Small intestine (tissue), 7 donors: ENCODE data around the gene PLK5. TPM values are rescaled to one million over a fixed set of nuclear protein-coding genes. Genes with fewer than 3 reads are reported as not detected.
"Not testable (repeated sequence)": the region's sequence is repeated elsewhere in the genome, so short reads cannot be mapped to it uniquely, and the experiment has no call there.

Source experiments
- DNase-seq, 2 donors: peaks; one replicate each; pipeline versions ENCODE4 v3.0.0 to v3.0.0-alpha.2; 2013
- FAIRE-seq: peaks from 2 replicates; lab custom pipeline; 2012; peaks lifted over from hg19 to GRCh38; lab: Jason Lieb, UNC
- H3K27ac ChIP-seq, 3 donors: one replicate each; pipeline ENCODE4 v1.5.1; 2013; ENCODE audit warnings: low read length in 2 of 3, mild to moderate bottlenecking in 2 of 3, control low read depth in 1 of 3, inconsistent platforms in 1 of 3, low read depth in 1 of 3, moderate library complexity in 1 of 3
- H3K27me3 ChIP-seq, 3 donors: one replicate each; pipeline ENCODE4 v1.6.1; 2013; ENCODE audit warnings: low read length in 3 of 3, inconsistent platforms in 1 of 3; ENCODE audit not compliant: control insufficient read depth in 3 of 3, insufficient read depth in 3 of 3
- H3K36me3 ChIP-seq, 3 donors: one replicate each; pipeline ENCODE4 v1.6.1; 2013; ENCODE audit warnings: low read length in 3 of 3, inconsistent platforms in 1 of 3, low read depth in 1 of 3, mild to moderate bottlenecking in 1 of 3, moderate library complexity in 1 of 3; ENCODE audit not compliant: control insufficient read depth in 3 of 3, insufficient read depth in 2 of 3
- H3K4me1 ChIP-seq, 3 donors: one replicate each; pipeline ENCODE4 v1.6.1; 2013; ENCODE audit warnings: low read length in 2 of 3, inconsistent platforms in 1 of 3, low read depth in 1 of 3, mild to moderate bottlenecking in 1 of 3, moderate library complexity in 1 of 3; ENCODE audit not compliant: control insufficient read depth in 3 of 3, insufficient read depth in 2 of 3
- H3K4me3 ChIP-seq, 3 donors: one replicate each; pipeline ENCODE4 v1.5.1; 2013; ENCODE audit warnings: low read length in 3 of 3, control low read depth in 1 of 3, inconsistent platforms in 1 of 3, low read depth in 1 of 3, mild to moderate bottlenecking in 1 of 3, moderate library complexity in 1 of 3
- H3K9me3 ChIP-seq, 2 donors: one replicate each; pipeline ENCODE4 v1.6.1; 2013; ENCODE audit warnings: low read depth in 1 of 2, low read length in 1 of 2; ENCODE audit not compliant: control insufficient read depth in 2 of 2, insufficient read depth in 1 of 2
- WGBS, 3 donors: extraction: QIAGEN DNeasy Blood & Tissue Kit; methylation state at CpG; one replicate each; pipeline ENCODE4 v1.1.7; 2013; 5-methylcytosine and 5-hydroxymethylcytosine counted together
- polyA plus RNA-seq, 4 donors: library from polyadenylated mRNA; stranded (reverse) in 3 of 4; unstranded in 1 of 4; fragments of 200-250 nt in 3 of 4; fragments of 120-200 nt in 1 of 4; gene quantifications; one replicate each; pipeline versions ENCODE4 v1.2.1 to v1.2.3, GENCODE V29; 2013
- donor health status: healthy with polysubstance abuse.
- donor health status: control.
- donor health status: control.
- donor health status: Bipolar disorder and iron deficiency.
- donor health status: healthy.

Gene PLK5
- polyA plus RNA-seq, 4 donors, result 0.15 to 0.25 TPM; not detected in 2

GRCh38 chr19:1516395-1516753 is 7.5 kb upstream of the PLK5 start:
- 55 to 68% (median 61%) methylated on average over 8 of the region's 8 CpGs for WGBS, 3 donors
- Histone ChIP-seq H3K27me3 (peaks cover 0 to 30% (median 0%) of the 10 kb centered on the region in 3 donors), H3K4me3 (no peak overlapping the region), H3K9me3 (peaks cover 0 to 6% of the 10 kb centered on the region in 2 donors), H3K36me3 (no peaks in the 10 kb centered on the region), H3K27ac (no peak overlapping the region), H3K4me1 (peaks cover 0 to 14% (median 0%) of the 10 kb centered on the region in 3 donors)
- no peak for DNase-seq
- no peak for FAIRE-seq

GRCh38 chr19:1518471-1518870 is 5.4 kb upstream of the PLK5 start:
- Histone ChIP-seq H3K27ac (no peak overlapping the region), H3K9me3 (peaks cover 0 to 4% of the 10 kb centered on the region in 2 donors), H3K4me1 (peaks cover 0 to 3% (median 0%) of the 10 kb centered on the region in 3 donors), H3K4me3 (no peak overlapping the region), H3K36me3 (no peaks in the 10 kb centered on the region), H3K27me3 (peaks cover 5 to 46% (median 6%) of the 10 kb centered on the region in 3 donors)
- 80 to 85% (median 82%) methylated on average over 4 of the region's 4 CpGs for WGBS, 3 donors
- no peak for DNase-seq
- no peak for FAIRE-seq

GRCh38 chr19:1519802-1520201 is 4.1 kb upstream of the PLK5 start:
- FAIRE-seq, DNase-seq: not testable (repeated sequence)
- peaks cover 8 to 47% (median 14%) of the 10 kb centered on the region in 3 donors for H3K27me3 ChIP-seq

GRCh38 chr19:1520203-1520780 is 3.6 kb upstream of the PLK5 start:
- 58 to 75% (median 67%) methylated on average over 17 of the region's 17 CpGs for WGBS, 3 donors
- H3K27ac ChIP-seq, result no peak overlapping the region
- H3K4me3 ChIP-seq, result no peak overlapping the region
- FAIRE-seq (no peak), DNase-seq (no peak)
- peaks cover 0 to 4% of the 10 kb centered on the region in 2 donors for H3K9me3 ChIP-seq
- H3K27me3 ChIP-seq, result peaks cover 13 to 47% (median 19%) of the 10 kb centered on the region in 3 donors
- no peaks in the 10 kb centered on the region for H3K36me3 ChIP-seq
- H3K4me1 ChIP-seq, result no peaks in the 10 kb centered on the region

More at GRCh38 chr19:1519802-1520201, 4.1 kb upstream of the PLK5 start:
- H3K36me3 ChIP-seq, H3K27ac ChIP-seq, H3K4me3 ChIP-seq, H3K9me3 ChIP-seq, H3K4me1 ChIP-seq: not testable (repeated sequence)
- WGBS, 3 donors, result 79 to 85% (median 82%) methylated on average over 8 of the region's 8 CpGs

- no peak for FAIRE-seq
- 64 to 81% (median 65%) methylated on average over 12 to 14 of the region's 14 CpGs for WGBS, 3 donors
- DNase-seq, result no peak
- Histone ChIP-seq H3K9me3 (no peaks in the 10 kb centered on the region), H3K4me1 (no peaks in the 10 kb centered on the region), H3K36me3 (no peaks in the 10 kb centered on the region), H3K4me3 (no peak overlapping the region), H3K27me3 (peaks cover 25 to 52% (median 28%) of the 10 kb centered on the region in 3 donors), H3K27ac (no peak overlapping the region)
Measured at GRCh38 chr19:1521636-1522035, 2.2 kb upstream of the PLK5 start.

GRCh38 chr19:1522061-1522460 is 1.8 kb upstream of the PLK5 start:
- Histone ChIP-seq H3K36me3 (no peaks in the 10 kb centered on the region), H3K4me1 (no peaks in the 10 kb centered on the region), H3K27me3 (peaks cover 28 to 51% (median 29%) of the 10 kb centered on the region in 3 donors), H3K4me3 (no peak overlapping the region), H3K27ac (no peak overlapping the region), H3K9me3 (no peaks in the 10 kb centered on the region)
- FAIRE-seq, result no peak
- 57 to 66% (median 63%) methylated on average over 10 of the region's 10 CpGs for WGBS, 3 donors
- no peak for DNase-seq

GRCh38 chr19:1522838-1523237 is 1.0 kb upstream of the PLK5 start:
- no peak overlapping the region for H3K4me3 ChIP-seq
- H3K9me3 ChIP-seq, result no peaks in the 10 kb centered on the region
- H3K27ac ChIP-seq, result no peak overlapping the region
- FAIRE-seq, result no peak
- H3K36me3 ChIP-seq, result no peaks in the 10 kb centered on the region
- no peak for DNase-seq
- WGBS, 3 donors, result 60 to 72% (median 63%) methylated on average over 18 of the region's 18 CpGs
- no peaks in the 10 kb centered on the region for H3K4me1 ChIP-seq
- H3K27me3 ChIP-seq, result peaks cover 28 to 48% (median 29%) of the 10 kb centered on the region in 3 donors

- Histone ChIP-seq H3K4me3 (no peak overlapping the region), H3K9me3 (no peaks in the 10 kb centered on the region), H3K27me3 (peaks cover 28 to 51% (median 29%) of the 10 kb centered on the region in 3 donors), H3K36me3 (no peaks in the 10 kb centered on the region), H3K4me1 (no peaks in the 10 kb centered on the region), H3K27ac (no peak overlapping the region)
- DNase-seq, result no peak
- no peak for FAIRE-seq
- 10 to 21% (median 13%) methylated on average over 30 to 49 of the region's 49 CpGs for WGBS, 3 donors
Measured at GRCh38 chr19:1524287-1524971, 552 bp downstream of the PLK5 start.
